ENCODE data around the gene ARPC5L.

ARPC5L gene

GRCh38 chr9:124855566-124855943 is 6.4 kb upstream of the ARPC5L start:
- Histone ChIP-seq H3K4me2 (ENCODE audit: insufficient read depth, low read length) (no peak overlapping the region), H3K79me2 (ENCODE audit: insufficient read depth, low read length) (peaks cover 20% of the 10 kb centered on the region), H3K9ac (ENCODE audit: low read depth, low read length) (no peak overlapping the region), H3K36me3 (ENCODE audit: insufficient read depth, low read length) (peaks cover 45% of the 10 kb centered on the region), H3K9me3 (ENCODE audit: insufficient read depth, low read length, severe bottlenecking) (no peaks in the 10 kb centered on the region), H3K4me3 (ENCODE audit: low read depth in 1 of 2, low read length in 2 of 2) (no peak overlapping the region), H4K20me1 (ENCODE audit: insufficient read depth, low read length) (peaks cover 53% of the 10 kb centered on the region), H3K4me1 (ENCODE audit: insufficient read depth, low read length) (peaks cover 35% of the 10 kb centered on the region), H3K27me3 (ENCODE audit: insufficient read depth, low read length, poor library complexity) (no peaks in the 10 kb centered on the region), H2AFZ (ENCODE audit: low read depth, low read length) (no peak overlapping the region), H3K27ac (ENCODE audit: low read length) (no peak overlapping the region)
- ATAC-seq (ENCODE audit: insufficient read depth, low read depth) = no peak
- no peak for TF ChIP-seq CTCF (IDR thresholded peaks at IDR 0.05; ENCODE audit: borderline replicate concordance, extremely low read depth, low read length, poor library complexity, severe bottlenecking)
- no peak for DNase-seq

- no peaks in the 10 kb centered on the region for H3K9me3 ChIP-seq (ENCODE audit: insufficient read depth, low read length, severe bottlenecking)
- no peak overlapping the region for H3K9ac ChIP-seq (ENCODE audit: low read depth, low read length)
- peak; percentile 29 for ATAC-seq (ENCODE audit: insufficient read depth, low read depth)
- peaks cover 51% of the 10 kb centered on the region for H3K36me3 ChIP-seq (ENCODE audit: insufficient read depth, low read length)
- H3K27ac ChIP-seq (ENCODE audit: low read length) = no peak overlapping the region
- no peak overlapping the region for H3K4me3 ChIP-seq (ENCODE audit: low read depth in 1 of 2, low read length in 2 of 2)
- H4K20me1 ChIP-seq (ENCODE audit: insufficient read depth, low read length) = peaks cover 59% of the 10 kb centered on the region
- H3K27me3 ChIP-seq (ENCODE audit: insufficient read depth, low read length, poor library complexity) = no peaks in the 10 kb centered on the region
- TF ChIP-seq EZH2 (IDR thresholded peaks at IDR 0.05; ENCODE audit: borderline replicate concordance, low read depth, low read length, severe bottlenecking) = no peak
- peak; percentile 50 for TF ChIP-seq CTCF (IDR thresholded peaks at IDR 0.05; ENCODE audit: borderline replicate concordance, extremely low read depth, low read length, poor library complexity, severe bottlenecking)
- peaks cover 41% of the 10 kb centered on the region for H3K4me1 ChIP-seq (ENCODE audit: insufficient read depth, low read length)
- peaks cover 26% of the 10 kb centered on the region for H3K79me2 ChIP-seq (ENCODE audit: insufficient read depth, low read length)
- peak; percentile 49 for DNase-seq
- no peak overlapping the region for H2AFZ ChIP-seq (ENCODE audit: low read depth, low read length)
- no peak overlapping the region for H3K4me2 ChIP-seq (ENCODE audit: insufficient read depth, low read length)
Observed at GRCh38 chr9:124855944-124856765, 5.8 kb upstream of the ARPC5L start.

- ATAC-seq (ENCODE audit: insufficient read depth, low read depth) (no peak), DNase-seq (no peak)
- Histone ChIP-seq H3K27me3 (ENCODE audit: insufficient read depth, low read length, poor library complexity) (no peaks in the 10 kb centered on the region), H3K4me3 (ENCODE audit: low read depth in 1 of 2, low read length in 2 of 2) (no peak overlapping the region), H3K27ac (ENCODE audit: low read length) (no peak overlapping the region), H3K4me2 (ENCODE audit: insufficient read depth, low read length) (no peak overlapping the region), H3K4me1 (ENCODE audit: insufficient read depth, low read length) (peaks cover 36% of the 10 kb centered on the region), H3K9me3 (ENCODE audit: insufficient read depth, low read length, severe bottlenecking) (no peaks in the 10 kb centered on the region), H3K36me3 (ENCODE audit: insufficient read depth, low read length) (peaks cover 55% of the 10 kb centered on the region), H4K20me1 (ENCODE audit: insufficient read depth, low read length) (peaks cover 62% of the 10 kb centered on the region), H3K9ac (ENCODE audit: low read depth, low read length) (no peak overlapping the region), H2AFZ (ENCODE audit: low read depth, low read length) (no peak overlapping the region), H3K79me2 (ENCODE audit: insufficient read depth, low read length) (peaks cover 32% of the 10 kb centered on the region)
- TF ChIP-seq CTCF (IDR thresholded peaks at IDR 0.05; ENCODE audit: borderline replicate concordance, extremely low read depth, low read length, poor library complexity, severe bottlenecking) (no peak), EZH2 (IDR thresholded peaks at IDR 0.05; ENCODE audit: borderline replicate concordance, low read depth, low read length, severe bottlenecking) (no peak)
Observed at GRCh38 chr9:124857533-124858162, 4.3 kb upstream of the ARPC5L start.

All from DND-41 (cell line).